ENCODE data around the gene FEM1C.
"Not testable (repeated sequence)": the region's sequence is repeated elsewhere in the genome, so short reads cannot be mapped to it uniquely, and the experiment has no call there.

Gene FEM1C

GRCh38 chr5:115511632-115512031 lies 32.9 kb downstream of the FEM1C start:
- no peak for DNase-seq

- DNase-seq: no peak
These were observed 34.4 kb downstream of the FEM1C start for GRCh38 chr5:115510145-115510645.

- no peak for DNase-seq
These were observed 35.0 kb downstream of the FEM1C start for GRCh38 chr5:115509547-115509946.

GRCh38 chr5:115507681-115508080 lies 36.9 kb downstream of the FEM1C start:
- DNase-seq: no peak

DNA sequence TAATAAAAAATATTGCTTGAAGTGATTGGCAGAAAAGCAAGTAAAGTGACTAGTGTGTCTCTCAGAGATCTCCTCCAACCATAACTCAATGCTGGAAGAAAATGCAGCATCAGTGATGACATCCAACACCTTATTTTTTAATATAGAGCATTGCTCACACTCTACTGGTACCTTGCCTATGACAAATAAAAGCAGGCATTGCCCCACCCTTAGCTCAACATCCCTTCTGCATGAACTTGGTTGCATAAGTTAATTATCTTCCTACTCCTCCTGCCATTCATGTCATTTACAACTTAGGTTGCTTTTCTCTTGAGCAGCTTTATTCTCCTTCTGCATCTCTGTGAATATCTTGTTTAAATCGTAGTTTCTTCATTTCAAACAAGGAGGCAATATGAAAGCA lies 41.2 kb downstream of the FEM1C start:
- no peak for DNase-seq

- DNase-seq: no peak
These were observed 42.9 kb downstream of the FEM1C start for GRCh38 chr5:115501464-115502210.

DNA sequence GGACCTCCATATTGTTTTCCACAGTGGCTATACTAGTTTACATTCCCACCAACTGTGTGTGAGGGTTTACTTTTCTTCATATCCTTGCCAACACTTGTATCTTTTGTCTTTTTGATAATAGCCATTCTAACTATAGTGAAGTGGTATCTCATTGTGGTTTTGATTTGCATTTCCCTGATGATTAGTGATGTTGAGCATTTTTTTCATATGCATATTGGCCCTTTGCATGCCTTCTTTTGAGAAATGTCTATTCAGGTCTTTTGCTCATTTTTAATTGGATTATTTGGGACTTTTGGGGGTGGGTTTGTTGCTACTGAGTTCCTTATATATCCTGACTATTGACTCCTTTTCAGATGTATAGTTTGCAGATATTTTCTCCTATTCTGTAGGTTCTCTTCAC lies 44.4 kb downstream of the FEM1C start:
- no peak for DNase-seq

GRCh38 chr5:115496936-115497576 lies 47.5 kb downstream of the FEM1C start:
- DNase-seq: no peak

DNA sequence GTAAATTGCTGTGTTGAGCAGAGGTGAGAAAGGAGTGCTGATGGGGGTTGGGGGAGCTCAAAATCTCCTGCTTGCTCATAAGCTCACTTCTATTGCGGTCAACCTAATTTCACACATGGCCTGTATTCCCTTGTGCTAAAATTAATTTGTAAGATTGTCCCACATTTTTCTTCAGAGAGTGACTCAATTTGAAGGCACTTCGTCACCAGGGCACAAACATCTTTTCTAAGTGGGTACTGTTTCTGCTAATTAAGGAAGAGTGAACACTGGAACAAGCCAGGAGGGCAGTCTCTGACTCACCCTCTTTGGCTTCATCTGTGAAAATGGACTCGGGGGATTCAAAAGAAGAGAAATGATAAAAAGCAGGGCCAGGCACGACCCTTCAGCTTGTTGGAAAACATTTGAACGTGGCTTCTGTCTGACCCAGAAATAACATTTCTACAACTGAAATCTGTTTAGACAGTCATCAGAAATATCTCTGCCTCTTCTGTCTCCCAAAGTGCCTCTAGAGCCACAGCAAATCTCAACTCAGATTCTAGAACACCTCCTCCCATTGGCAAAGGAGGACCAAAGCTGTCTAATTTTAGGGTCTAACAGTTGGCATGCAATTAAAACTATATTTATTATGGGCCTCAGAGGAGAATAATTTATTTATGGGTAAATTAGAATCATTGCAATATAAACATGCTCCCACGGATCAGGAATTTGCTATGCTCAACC lies 49.8 kb downstream of the FEM1C start:
- DNase-seq: no peak

- DNase-seq: no peak
These were observed 54.0 kb downstream of the FEM1C start for GRCh38 chr5:115490596-115490995.

- DNase-seq: no peak
These were observed 54.8 kb downstream of the FEM1C start for GRCh38 chr5:115489733-115490132.

DNA sequence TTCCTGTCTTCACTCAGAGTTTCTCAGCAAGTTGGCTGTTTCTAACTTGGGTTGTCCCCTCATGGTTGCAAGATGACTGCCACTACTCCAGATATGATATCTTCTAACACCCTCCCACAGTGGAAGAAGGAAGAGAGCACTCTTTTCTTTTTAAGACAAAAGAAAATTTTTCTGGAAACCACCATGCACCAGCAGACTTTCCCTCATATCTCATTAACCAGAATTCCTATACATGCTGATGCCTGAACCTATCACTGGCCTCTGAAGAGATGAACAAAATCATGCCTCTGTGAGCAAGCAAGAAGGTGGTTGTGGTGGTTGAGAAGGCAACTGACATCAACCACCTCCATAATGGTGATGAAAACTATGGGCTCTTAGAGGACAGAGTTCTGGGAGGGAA lies 56.8 kb downstream of the FEM1C start:
- DNase-seq: no peak

DNA sequence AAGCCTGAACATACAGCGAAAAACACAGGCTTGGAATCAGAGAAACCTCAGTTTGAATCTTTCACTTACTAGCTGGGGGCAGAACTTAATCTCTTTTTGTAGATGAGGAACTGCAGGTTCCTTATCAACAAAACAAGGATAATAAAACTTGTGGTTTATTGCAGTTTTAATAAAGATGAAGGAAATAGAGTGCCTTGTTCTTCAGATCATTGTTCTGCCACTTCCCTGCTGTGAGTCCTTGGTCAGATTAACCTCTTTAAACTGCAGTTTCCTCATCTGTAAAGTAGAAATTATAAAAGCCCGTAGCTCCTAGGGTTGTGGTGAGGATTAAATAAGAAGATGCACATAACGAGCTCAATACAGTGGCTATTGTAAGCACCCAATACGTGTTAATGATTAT lies 57.4 kb downstream of the FEM1C start:
- no peak for DNase-seq

- DNase-seq: no peak
These were observed 57.8 kb downstream of the FEM1C start for GRCh38 chr5:115486728-115487127.

DNA sequence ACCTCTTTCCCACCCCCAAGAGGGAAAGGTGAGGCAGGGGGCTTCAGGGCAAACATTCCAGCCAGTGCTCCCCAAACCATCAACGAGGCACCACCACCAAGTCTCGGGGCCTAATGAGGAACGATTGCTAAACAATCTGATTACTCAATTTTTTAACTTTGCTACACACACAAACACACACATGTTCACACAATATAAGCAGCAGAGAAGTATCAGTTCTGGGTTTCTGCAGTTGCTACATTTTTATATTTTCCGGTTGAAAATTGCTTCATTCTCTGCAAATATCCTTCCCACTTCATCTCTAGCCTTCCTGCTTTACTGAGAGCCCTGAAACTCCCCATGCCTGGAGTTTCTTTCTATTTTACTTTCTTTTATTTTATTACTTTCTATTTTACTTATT lies 60.2 kb downstream of the FEM1C start:
- no peak for DNase-seq

GRCh38 chr5:115480900-115481299 lies 63.7 kb downstream of the FEM1C start:
- DNase-seq: no peak

- no peak for DNase-seq
These were observed 64.3 kb downstream of the FEM1C start for GRCh38 chr5:115480271-115480670.

- not testable (repeated sequence) for DNase-seq
These were observed 65.3 kb downstream of the FEM1C start for GRCh38 chr5:115479166-115479873.

GRCh38 chr5:115478281-115478680 lies 66.3 kb downstream of the FEM1C start:
- DNase-seq: no peak

- no peak for DNase-seq
These were observed 67.0 kb downstream of the FEM1C start for GRCh38 chr5:115477581-115477980.

DNA sequence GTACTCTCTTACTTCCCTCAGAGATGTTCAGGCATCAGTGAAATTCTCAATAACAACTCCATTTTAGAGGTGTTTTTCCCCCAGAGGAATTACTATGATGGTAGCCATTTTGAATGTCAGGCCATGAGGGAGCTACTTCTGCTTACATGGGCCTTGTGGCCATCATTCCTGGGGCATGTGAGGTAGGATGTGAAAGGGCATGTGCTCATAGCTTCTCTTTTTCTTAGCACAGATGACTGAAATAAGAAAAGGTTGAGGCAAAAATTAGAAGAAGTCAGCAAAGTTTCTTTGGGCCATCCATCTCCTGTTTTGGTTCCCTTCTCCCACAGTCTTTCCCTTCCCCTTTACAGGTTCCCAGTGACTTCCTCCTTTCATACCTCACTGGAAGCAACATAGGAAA lies 68.8 kb downstream of the FEM1C start:
- no peak for DNase-seq

GRCh38 chr5:115472271-115473025 lies 72.1 kb downstream of the FEM1C start:
- no peak for DNase-seq
